HG03575 (cell line): Measurements from ENCODE around the gene MVP.
A peak's percentile ranks its signal among the peaks of the same experiment; 100 is the strongest.
"Not testable (repeated sequence)": the region's sequence is repeated elsewhere in the genome, so short reads cannot be mapped to it uniquely, and the experiment has no call there.

ENCODE experiments used
- ATAC-seq: cut with Tn5 transposase; IDR thresholded peaks from one replicate; pipeline ENCODE4 v1.9.1; 2021; ENCODE audit not compliant: unreplicated experiment, insufficient number of reproducible peaks, low FRiP score; ENCODE audit errors: extremely low read depth

MVP gene

DNA sequence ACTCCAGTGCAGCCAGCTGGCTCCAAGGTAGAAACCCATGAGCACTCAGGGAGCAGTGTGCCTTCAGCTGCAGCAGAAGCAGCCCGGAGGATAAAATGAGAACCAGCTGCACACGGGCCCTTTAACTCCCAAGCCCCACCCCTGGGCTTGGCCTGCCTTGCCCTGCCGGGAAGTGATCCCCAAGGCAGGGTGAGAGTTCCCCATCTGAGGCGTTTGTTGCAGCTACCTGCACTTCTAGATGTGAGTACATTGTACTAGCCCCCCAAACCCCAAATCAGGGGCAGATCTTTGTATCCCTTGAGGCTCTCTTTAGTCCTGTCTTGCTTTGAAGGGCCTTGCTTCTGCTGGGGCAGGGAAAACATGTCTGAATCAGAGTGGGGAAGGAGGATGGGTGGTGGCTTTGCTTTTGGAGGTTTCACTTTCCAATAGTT is at the start of gene MVP:
Gene MVP, plus strand, starts transcription at position 192 of the 431 bp plus-strand sequence. CDS start 10,088 bp downstream, outside the sequence.
- no peak for ATAC-seq

DNA sequence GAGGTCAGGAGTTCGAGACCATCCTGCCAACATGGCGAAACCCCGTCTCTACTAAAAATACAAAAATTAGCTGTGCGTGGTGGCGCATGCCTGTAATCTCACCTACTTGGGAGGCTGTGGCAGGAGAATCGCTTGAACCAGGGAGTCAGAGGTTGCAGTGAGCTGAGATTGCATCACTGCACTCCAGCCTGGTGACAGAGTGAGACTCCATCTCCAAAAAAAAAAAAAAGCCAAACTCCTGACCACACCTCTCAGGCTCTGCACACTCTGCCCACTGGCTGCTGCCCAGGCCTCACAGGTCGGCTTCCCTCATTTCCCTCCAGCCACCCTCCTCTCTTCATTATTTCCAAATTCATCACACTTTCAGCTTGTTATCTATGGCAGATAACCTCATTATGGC is 47.9 kb upstream of the MVP start:
- ATAC-seq = not testable (repeated sequence)

DNA sequence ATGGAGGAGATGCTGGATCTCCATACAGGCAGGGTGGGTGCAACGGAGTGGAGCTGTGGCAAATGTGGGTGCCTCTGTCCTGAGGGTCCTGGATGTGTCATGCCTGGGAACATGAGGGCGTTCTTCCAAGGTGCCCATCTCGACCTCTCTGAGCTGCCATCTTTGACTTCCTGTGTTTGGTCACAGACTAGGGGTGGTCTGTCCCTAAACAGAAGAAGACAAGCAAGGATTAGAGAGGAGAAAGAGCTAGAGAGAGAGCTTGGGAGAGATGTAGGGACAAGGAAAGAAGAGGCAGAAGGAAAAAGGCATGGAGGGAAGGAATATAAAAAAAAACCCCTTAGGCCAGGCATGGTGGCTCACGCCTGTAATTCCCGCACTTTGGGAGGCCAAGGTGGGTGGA is 45.5 kb upstream of the MVP start:
- no peak for ATAC-seq

DNA sequence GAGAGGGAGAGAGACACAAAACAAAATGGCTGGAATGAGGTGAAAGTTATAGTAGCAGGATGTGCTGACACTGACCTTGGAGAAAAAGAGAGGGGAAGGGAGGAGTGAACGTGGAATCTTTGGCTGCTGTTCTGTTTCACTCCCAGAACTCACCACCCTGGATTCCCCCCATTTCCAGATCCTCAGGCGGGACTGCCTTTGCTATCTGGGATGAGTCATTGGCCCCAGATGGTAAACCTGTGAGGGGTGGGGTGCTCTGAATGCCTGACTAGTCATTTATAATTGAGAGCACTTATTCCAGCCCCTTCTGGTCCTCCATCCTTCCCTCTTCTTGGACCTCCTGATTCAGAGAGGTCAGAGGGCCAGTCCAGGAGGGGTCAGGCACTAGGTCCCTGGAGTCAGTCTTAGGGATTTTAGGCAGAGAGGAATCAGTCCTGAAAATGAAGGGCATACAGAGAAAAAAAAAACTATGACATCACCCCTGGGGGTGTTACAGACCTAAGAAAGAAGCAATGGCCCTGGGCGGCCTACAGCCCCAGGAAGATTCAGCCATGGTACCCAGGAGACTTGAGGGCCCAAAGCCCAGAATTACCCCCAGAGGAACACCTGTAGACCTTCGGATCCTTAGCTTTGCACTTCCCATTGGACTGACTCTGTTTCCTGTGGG is 44.4 kb upstream of the MVP start:
- no peak for ATAC-seq

DNA sequence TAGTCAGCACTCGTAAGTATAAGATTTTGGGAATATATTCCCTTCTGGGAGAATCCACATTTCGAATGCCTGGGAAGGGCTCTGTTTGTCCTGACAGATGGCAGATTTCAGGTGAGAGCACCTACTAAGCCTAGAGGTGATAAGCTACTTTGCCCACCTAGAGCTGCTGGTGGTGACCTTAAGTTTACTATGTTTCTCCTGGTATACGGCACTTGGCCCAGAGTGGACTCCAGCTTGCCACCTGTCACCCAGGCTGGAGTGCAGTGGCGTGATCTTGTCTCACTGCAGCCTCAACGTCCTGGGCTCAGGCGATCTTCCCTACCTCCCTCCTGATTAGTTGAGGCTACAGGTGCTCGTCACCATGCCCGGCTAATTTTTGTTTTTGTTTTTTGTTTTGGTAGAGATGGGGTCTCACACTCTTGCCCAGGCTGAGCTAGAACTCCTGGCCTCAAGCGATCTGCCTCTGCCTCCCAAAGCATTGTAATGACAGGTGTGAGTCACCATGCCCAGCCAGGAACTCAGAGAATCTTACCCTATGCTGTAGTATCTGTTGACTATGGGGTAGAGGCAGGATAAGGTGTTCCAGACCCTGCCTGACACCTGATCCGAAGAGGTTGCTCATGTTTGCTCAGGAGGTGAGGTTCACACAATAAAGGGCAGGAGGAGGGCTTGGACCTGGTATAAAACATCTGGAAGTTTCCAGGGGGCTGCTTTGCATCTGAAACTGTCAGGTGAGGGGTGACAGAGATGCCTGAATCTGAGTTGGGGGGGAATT is 42.5 kb upstream of the MVP start, which contains the start of gene ZG16:
Gene ZG16, plus strand, starts transcription at position 681 of the 775 bp plus-strand sequence. CDS start 1,011 bp downstream, outside the sequence.
- ATAC-seq = no peak

DNA sequence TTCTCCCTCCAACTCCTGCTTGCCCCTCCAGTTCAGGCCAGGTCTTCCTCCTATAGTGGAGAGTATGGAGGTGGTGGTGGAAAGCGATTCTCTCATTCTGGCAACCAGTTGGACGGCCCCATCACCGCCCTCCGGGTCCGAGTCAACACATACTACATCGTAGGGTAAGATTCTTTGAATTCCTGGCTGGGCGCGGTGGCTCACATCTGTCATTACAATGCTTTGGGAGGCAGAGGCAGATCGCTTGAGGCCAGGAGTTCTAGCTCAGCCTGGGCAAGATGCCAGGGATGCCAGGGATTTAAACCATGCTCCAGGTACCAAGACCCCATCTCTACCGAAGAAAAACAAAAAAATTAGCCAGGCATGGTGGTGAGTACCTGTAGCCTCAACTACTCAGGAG is 40.8 kb upstream of the MVP start:
- ATAC-seq = no peak

DNA sequence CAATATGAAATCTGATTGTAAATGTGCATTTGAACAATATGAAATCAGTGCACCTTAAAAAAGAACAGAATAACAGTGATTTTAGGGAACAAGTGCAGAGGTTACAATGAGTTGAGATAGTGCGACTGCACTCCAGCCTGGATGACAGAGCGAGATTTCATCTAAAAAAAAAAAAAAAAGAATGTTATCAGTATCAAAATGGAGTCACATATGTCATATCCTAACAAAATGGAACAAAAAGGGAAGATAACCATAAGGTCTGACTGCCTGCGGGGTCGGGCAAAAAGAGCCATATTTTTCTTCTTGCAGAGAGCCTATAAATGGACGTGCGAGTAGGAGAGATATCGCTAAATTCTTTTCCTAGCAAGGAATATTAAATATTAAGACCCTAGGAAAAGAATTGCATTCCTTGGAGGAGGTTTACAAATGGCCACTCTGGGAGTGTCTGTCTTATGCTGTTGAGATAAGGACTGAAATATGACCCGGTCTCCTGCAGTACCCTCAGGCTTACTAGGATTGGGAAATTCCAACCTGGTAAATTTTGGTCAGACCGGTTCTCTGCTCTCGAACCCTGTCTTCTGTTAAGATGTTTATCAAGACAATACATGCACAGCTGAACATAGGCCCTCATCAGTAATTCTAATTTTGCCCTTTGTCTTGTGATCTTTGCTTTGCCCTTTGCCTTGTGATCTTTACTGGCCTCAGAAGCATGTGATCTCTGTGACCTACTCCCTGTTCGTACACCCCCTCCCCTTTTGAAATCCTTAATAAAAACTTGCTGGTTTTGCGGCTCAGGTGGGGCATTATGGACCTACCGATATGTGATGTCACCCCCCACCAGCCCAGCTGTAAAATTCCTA is 36.9 kb upstream of the MVP start:
- not testable (repeated sequence) for ATAC-seq

DNA sequence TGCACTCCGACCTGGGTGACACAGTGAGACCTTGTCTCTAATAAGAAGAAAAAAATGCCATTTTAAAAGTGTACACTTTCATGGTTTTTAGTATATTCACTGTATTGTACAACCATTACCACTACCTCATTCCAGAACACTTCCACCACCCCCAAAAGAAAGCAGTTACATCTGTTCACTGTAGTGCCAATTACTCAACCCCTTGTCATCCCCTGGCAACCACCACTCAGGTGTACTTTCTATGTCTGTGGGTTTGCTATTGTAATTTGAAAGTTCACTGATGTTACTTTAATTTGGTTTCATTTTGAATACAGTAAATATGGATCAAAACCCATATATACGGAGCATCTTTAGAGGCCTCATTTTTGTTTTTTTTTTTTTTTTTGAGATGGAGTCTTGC is 36.1 kb upstream of the MVP start:
- ATAC-seq = no peak

DNA sequence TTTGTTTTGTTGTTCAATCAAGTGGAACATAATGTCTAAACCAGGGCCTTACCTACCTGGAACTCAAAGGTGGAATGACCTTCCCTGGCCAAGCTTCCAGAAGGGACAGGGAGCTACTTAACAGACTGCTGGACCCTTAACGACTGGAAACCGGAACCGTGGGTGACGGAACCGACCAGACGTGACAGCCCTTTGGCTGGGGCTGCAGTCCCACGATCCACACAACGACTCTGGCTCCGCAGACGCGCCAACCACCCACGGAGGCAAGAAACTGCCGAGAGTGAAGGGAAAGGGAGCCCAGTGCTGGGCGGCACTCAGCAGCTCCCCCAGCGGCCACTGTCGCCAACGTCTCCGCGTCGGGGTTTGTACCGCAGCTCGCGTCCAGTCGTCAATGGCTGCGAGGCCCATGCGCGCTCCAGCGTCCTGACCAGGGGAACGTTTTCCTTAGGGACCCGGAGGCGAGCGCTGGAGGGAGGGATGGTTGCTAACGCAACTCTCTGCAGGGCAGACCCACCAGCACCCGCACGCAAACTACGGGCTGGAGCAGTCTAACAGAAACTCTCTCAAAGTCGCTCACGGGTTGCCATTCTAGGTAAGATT is 35.3 kb upstream of the MVP start:
- no peak for ATAC-seq

DNA sequence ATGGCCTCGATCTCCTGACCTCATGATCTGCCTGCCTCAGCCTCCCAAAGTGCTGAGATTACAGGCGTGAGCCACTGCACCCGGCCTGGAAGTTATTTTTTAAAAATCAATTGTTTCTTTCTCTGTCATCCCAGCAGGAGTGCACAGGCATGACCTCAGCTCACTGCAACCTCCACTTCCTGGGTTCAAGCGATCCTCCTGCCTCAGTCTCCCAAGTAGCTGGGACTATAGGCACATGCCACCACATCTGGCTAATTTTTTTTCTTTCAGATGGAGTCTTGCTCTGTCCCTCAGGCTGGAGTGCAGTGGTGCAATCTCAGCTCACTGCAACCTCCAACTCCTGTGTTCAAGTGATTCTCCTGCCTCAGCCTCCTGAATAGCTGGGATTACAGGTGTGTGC is 33.1 kb upstream of the MVP start:
- ATAC-seq = not testable (repeated sequence)

DNA sequence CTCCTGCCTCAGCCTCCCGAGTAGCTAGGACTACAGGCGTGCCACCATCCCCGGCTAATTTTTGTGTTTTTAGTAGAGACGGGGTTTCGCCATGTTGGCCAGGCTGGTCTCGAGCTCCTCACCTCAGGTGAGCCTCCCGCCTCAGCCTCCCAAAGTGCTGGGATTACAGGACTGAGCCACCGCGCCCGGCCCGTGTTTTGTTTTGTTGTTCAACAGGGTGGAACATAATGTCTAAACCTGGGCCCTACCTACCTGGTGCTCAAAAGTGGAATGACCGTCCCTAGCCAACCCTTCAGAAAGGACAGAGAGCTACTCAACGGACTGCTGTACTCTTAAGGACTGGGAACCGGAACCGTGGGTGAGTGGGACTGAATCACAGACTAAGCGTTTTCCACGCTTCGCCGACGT is 30.5 kb upstream of the MVP start:
- ATAC-seq = no peak

DNA sequence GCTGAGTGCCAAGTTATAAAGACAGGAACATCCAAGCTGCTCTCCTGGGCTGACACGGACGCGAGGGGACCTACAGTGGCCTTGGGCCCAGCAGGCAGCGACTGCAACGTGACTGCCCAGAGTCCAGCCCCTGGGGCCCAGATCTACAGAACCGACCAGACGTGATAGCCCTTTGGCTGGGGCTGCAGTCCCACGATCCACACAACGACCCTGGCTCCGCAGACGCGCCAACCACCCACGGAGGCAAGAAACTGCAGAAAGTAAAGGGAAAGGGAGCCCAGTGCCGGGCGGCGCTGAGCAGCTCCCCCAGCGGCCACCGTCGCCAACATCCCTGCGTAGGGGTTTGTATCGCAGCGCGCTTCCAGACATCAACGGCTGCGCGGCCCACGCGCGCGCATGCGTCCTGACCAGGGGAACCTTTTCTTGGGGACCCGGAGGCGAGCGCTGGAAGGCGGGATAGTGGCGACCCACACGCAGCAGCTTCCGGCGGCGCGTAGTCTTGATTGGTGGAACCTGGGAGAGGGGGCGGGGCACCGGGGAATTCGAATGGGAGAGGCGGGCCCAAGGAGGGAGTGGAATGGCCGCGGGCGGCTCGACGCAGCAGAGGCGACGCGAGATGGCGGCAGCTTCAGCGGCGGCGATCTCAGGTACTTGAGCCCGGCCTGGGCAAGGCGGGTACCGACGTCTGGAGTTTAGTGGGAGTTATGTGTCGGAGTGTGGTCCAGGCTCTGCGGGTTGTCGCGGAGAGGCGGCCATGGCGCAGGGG is 29.9 kb upstream of the MVP start, which contains the start of gene KIF22:
Gene KIF22, plus strand, starts transcription at position 569 of the 766 bp plus-strand sequence. Its CDS starts 9 bp downstream, at position 578.
- ATAC-seq = peak; percentile 41

DNA sequence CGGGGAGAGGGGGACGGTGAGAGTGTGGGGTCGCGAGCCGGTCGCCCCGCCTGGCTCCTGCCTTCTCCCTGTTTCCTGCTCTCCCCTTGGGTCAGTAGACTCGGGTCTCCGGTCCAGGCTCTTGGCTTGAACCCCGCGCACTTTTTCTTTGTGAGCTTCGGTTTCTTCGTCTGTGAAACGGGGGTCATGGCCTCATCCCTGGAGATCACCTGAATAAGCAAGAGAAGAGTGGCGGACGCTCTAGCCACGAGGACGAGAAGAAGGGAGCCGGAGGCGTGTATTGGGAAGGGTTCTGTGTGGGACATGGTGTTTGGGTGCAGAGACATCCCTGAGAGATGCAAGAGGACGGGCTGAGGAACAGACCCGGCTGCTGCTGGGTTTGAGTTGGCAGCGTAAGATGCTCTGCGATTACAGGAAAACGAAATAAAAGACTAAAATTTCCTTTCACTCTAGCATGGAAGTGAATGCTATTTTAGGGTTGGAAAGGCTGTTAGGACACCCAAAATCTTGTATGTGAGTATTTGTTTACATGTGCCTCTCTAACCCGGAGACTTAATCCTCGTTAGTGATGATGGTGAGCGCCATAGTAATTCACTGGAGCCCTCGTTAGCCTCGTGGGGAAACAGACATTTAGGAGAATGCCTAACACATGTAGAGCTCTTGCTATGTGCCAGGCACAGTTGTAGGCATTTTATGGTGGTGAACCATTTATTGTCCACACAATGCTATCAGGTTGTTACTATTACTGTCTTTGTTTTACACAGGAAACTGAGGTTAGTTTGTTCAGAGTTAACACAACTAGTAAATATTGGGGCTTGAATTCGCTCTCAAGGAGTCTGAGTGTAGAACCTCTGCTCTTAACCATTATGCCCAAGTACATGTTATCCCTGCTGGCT is 29.1 kb upstream of the MVP start:
- ATAC-seq = no peak

DNA sequence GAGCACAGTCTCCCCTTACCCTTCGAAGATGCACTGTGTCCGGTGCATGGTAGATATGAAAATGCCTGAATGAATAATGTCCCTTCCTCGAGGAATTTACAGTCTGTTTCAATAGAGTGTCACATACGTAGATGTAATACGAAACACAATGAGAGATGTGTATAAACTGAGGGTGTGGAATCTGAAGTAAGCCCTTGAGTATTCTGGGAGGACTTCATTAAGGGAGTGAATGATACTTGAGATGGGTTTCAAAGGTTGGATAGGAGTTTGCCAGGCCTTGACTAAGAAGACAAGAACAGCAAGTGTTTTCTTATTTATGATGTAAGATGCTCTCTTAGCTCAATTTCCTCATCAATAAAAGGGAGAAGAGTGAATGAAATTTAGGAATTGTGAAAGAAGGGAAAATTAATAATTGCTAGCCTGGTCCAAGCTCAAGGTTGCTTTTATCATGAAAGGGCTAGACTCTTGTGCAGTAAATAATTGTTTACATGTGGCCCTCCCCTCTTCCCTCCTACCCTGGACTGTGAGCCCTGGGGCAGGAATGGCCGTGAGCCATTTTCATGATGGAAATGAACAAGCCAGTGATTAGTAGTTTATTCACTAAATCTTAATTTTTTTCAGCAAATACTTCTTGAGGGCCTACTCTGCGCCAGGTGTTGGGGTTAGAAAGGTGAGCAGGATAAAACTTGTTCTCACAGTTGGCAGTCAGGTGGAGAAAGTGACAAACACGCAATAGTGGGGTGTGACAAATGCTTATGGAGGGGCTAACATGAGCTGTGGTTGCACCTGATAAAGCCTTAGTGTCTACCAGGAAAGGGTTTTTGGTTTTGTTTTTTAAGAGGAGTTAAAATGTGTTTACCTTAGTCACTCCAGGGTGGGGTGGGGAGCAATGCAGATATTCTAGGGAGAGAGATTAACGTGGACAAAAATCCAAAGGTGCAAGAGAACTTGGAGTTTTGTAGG is 28.1 kb upstream of the MVP start:
- ATAC-seq = no peak

DNA sequence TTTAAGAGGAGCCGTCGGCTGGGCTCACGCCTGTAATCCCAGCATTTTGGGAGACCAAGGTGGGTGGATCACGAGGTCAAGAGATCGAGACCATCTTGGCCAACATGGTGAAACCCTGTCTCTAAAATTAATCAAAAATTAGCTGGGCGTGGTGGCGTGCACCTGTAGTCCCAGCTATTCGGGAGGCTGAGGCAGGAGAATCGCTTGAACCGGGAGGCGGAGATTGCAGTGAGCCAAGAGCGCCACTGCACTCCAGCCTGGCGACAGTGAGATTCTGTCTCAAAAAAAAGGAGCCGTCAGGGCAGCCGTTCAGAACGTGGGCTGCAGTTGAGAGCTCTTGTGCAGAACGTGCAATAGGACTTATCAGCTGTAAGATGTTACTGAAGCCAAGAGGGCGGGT is 27.1 kb upstream of the MVP start:
- not testable (repeated sequence) for ATAC-seq

DNA sequence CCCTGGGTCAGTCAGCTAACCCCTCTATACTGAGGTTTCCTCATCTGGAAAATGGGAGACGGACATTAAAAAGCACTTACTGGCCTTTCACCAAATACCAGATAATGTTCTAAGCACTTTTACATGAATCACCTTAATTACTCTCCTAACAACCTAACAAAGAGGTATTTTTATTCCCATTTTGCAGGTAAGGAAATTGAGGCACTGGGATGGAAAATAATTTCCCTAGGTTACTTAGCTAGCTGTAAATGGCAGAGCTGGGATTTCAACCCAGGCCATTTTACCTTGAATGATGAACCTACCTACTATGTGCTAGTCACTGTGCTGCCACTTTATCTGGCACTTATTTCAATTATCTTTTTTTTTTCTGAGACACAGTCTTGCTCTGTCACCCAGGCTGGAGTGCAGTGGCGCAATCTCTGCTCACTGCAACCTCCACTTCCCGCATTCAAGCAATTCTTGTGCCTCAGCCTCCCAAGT is 26.0 kb upstream of the MVP start:
- ATAC-seq = no peak
